Muscle of back (tissue), 11 donors: Measurements from ENCODE around the gene KLF9. TPM values are rescaled to one million over a fixed set of nuclear protein-coding genes. Genes with fewer than 3 reads are reported as not detected.
A peak's percentile ranks its signal among the peaks of the same experiment; 100 is the strongest.
"Not testable (repeated sequence)": the region's sequence is repeated elsewhere in the genome, so short reads cannot be mapped to it uniquely, and the experiment has no call there.

ENCODE experiments used
- DNase-seq, 3 donors: peaks; one replicate each; pipeline versions ENCODE4 v3.0.0 to v3.0.0-alpha.2; 2013
- polyA plus RNA-seq, 10 donors: library from polyadenylated mRNA; unstranded; fragments of 120-200 nt; gene quantifications; one replicate each; pipeline ENCODE4 v1.2.1, GENCODE V29; 2013; ENCODE audit not compliant: insufficient read length in 10 of 10

Gene KLF9
- polyA plus RNA-seq, 10 donors, result 1.3 to 7.8 (median 2.7) TPM

DNA sequence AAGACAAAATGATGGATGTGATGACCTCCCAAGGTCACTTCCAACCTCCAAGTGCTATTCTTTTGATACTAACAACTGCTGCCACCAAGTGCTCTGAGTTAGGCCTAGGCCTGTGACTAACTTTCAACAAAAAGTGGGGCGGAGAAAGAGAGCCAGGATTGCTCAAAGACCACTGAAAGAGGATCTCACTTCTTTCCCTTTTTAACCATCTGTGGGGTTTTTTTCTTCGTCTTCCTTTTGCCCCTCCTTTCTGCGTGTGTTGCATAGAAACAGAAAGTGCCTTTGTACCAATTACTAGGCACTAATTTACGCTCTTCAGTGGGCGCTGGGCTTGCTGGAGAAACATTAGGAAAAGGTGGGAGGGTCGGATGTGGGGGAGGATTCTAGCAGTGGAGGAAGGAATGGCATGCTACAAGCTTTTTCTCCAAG is 8.0 kb downstream of the KLF9 start:
- peak in 1 of 3 donors; percentile 20 for DNase-seq

DNA sequence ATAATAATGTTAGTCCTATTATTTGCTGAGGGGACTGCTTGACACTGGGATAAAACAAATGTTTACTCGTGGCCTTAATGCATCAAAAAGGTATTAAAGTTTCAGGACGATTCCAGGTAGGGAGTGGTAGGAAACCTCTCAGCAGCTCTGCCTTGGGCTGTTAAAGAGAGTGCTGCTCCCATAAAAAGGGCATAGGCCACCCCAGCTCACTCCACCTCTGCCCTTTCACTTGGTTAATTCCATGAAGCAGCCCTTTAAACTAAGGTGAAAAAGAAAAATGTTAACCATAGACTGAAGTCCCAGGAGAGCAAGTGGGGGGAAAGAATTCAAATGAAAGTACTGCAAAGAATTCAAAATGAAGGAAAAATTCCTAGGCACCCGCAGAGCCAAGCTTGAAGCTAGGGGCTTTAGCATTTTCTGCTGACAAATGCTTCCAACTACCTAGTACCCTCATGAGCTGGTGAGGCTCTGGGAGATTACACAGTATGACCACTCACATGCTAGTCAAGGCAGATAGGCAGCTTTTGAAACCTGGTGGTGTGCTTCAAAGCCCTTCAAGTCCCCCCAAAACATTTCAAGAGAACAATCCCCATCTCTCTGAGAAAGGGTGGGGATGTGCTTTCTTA is 8.5 kb downstream of the KLF9 start:
- no peak for DNase-seq

- no peak for DNase-seq
Measured at GRCh38 chr9:70404261-70404660, 10.2 kb downstream of the KLF9 start.

- DNase-seq, result peak in 1 of 3 donors; percentile 19
Measured at GRCh38 chr9:70403618-70404025, 10.8 kb downstream of the KLF9 start.

GRCh38 chr9:70403166-70403565 is 11.3 kb downstream of the KLF9 start:
- no peak for DNase-seq

DNA sequence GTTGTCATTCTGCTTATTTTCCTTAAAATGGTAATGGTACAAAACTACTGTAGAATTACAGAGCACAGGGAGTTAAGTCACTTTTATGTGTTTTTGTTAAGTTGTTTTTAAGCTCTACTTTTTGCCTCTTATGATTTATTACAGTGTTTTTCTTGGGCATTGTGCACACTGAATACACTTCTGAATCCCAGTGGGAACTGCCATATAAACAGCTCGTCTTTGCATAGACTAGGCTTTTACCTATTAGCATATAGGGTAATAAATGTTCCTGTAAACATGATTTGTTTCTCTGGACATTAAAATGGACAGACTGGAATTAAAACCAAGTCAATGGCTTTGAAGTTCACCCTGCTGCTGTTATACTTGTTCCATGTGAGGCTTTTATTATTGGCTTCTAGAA is 12.2 kb downstream of the KLF9 start:
- DNase-seq, result no peak

DNA sequence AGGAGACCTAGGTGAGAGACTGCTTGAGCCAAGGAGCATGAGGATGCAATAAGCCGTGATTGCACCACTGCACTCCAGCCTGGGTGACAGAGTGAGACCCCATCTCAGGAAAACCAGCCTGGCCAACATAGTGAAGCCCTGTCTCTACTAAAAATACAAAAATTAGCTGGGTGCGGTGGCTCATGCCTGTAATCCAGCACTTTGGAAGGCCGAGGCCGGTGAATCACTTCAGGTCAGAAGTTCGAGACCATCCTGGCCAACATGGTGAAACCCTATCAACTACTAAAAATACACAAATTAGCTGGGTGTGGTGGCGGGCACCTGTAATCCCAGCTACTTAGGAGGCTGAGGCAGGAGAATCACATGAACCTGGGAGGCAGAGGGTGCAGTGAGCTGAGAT is 13.2 kb downstream of the KLF9 start:
- DNase-seq, result not testable (repeated sequence)

DNA sequence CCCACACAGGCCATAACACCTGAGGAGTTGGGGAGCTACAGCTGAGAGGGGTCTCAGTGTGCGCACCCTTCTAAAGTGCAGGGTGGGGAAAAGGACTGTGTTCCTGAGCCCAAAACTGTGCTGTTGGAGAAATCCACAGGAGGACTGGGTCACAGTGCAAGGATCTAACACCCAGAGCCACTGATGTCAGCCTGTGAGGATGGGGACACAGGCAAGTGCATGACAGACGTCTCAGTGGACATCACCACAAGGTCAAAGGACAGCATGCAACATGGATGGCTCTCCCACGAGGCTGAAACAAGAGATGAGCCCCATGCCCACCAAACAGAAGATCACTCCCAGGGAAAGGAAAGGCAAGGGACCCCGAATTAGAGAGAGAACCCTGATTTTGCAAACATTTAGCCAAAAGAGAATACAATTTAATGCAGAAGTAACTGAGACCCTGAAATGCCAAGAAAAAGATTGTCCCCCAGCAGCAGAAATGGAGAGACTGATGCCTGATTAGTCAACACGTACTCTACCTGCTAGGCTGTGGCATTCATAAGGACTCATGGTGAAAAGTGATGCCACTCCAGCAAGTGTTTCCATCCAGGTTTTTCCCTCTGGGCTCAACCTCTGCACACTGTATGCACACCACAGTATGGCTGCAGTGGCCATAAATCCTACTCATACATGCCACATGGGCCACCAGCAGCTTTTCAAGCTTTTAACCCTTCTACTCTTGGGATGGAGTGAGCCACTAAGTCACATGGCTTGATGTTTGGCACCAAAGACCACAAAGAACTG is 14.2 kb downstream of the KLF9 start:
- DNase-seq, result no peak

DNA sequence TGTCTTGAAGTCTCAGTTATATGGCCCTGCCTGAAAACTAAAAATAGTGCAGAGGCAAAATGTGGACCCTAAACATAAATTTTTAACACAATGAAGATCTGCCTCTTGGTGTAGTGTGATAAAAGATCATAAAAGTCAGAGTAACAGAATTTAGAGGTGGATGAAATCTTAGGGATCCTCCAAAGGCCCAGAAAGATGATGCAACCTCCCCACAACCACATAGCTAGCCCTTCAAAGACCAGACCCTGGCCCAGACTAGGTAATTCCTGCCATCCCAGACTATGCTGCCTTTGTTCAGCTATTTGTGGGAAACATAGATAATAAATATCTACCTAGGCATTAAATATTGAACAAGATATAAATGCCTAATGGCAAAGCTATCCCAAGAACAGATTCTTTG is 15.3 kb downstream of the KLF9 start:
- DNase-seq, result no peak

- no peak for DNase-seq
Measured at GRCh38 chr9:70398145-70398556, 16.3 kb downstream of the KLF9 start.

GRCh38 chr9:70395652-70396051 is 18.8 kb downstream of the KLF9 start:
- no peak for DNase-seq

GRCh38 chr9:70392850-70393249 is 21.6 kb downstream of the KLF9 start:
- no peak for DNase-seq

DNA sequence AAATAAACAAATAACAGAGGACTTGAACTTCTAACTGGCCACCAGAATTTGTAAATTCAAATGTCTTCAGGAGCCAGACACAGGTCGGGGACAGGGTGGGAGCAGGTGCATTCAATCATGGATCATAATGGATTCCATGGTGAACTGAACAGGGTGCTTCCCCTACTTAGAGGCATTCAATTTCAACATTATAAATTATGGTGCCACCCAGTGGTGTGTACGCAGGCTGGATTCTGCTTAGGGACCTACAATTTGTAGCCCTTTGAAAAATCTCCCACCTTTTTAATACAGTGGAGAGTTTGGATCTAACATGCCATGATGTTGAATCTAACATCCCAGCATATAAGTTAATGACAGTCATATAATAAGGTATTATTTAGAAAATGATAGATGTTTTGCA is 22.3 kb downstream of the KLF9 start:
- no peak for DNase-seq

DNA sequence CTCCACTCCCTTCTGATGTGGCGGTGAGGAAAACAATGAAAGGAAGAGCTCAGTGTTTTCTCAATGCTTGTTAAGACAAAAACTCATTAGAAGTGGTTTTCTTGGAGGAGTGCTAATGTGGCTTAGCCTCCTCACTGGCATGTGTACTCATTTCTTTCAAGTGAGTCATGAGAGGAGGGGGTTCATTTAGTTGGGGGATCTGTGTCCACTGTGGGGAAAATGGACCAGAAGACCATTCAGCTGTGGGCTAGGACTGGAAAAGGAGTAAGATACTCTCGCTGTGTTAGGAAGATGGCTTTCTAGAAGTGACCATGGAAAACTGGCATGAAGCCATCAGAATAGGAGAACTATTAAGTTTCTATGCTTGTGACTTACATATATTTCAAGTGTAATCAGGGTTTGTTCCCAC is 23.5 kb downstream of the KLF9 start:
- DNase-seq, result no peak

DNA sequence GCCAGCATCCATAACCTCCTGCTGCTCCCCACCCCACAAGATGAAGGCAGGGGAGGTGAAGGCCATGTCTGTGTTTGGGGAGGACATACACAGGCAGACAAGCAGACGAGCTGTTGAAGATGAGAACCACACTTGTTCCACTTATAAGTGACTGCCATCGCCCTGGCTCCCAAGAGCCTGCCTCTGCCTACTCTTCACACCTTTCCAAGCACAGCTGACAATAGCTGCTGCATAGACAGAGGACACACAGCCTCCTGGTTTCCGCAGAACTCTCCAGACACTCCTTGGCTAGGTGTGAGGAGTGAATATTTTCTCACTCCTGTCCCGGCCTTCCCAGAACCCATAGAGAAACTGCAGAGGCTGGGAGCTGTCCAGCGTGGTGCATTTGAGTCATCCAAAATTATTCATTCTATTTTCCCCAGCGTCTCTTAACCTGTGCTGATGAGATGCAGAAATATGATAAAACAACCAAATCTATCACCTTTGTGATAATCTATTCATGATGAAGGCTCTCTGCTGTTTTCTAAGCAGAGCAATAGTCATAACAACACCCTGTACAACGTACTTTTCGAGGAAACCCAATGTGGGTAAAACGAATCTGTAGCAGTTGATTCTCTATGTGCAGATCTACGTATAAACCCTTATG is 24.7 kb downstream of the KLF9 start:
- DNase-seq, result peak in 1 of 3 donors; percentile 64

- no peak for DNase-seq
Measured at GRCh38 chr9:70389188-70389587, 25.3 kb downstream of the KLF9 start.

DNA sequence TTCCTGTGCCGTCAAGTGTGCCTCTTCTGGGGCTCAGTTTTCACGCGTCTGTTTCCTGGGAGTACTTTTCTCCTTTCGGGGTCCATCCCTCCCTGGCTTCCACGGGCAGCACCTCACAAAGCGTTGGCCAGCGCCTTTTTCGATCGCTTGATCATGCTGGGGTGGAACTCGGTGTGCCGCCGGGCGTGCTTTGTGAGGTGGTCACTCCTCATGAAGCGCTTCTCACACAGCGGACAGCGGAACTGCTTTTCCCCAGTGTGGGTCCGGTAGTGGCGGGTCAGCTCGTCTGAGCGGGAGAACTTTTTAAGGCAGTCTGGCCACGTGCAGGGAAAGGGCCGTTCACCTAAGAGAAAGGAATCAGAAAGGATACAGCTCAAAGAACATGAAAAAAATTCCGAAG is 26.8 kb downstream of the KLF9 start:
- DNase-seq, result no peak

DNA sequence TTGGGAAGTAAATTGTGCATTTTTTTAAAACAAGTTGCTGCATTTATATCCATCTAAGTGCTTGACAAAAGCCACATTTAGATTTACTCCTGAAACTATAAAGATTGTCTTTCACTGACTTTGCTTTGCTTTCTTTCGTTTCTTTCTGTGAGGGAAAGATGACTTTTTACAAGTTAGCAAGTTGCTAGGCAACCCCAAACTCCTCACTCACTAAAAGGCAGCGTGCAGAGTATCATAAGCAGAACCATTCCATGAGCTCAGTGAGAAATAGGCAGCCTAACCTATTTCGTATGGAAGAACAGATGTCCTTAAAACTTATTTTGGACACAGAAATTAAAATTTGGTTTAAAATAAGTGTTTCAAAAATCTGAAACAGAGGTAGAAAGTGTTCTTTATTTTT is 29.0 kb downstream of the KLF9 start:
- DNase-seq, result no peak

- peak in 1 of 3 donors; percentile 30 for DNase-seq
Measured at GRCh38 chr9:70382709-70383605, 31.5 kb downstream of the KLF9 start.

- DNase-seq, result no peak
Measured at GRCh38 chr9:70382046-70382708, 32.3 kb downstream of the KLF9 start.

DNA sequence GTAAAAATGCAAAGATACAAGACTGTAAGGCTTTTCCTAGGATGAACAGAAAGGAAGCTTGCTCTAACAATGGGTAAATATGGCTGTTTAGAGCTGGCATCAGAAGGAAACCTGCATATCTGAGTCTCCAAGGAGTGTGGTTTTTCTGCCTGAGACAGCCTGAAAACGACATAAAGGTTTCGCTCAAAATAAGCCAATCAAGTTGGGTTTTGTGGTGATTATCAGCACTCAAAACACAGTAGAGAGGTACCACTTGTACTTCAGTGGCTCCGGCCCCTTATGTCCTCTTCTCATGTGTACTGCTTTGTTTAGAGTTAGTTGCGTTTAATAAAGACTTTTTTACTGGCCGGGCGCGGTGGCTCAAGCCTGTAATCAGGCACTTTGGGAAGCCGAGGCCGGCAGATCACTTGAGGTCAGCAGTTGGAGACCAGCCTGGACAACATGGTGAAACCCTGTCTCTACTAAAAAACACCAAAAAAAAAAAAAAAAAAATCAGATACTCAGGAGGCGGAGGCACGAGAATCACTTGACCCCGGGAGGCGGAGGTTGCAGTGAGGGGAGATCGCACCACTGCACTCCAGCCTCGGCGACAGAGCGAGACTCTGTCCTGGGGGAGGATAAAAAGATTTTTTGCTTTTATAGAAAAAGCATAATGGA is 39.4 kb downstream of the KLF9 start:
- no peak for DNase-seq
